GM10248 (cell line): Measurements from ENCODE around the gene UGT1A9.

ENCODE experiments used
- CTCF ChIA-PET: fragments of 300-600 bp; sonication (Branson Sonifier 250); formaldehyde crosslinking; extraction: SDS; loops from one replicate; lab custom pipeline; 2021; ENCODE audit warnings: antibody characterized with exemption; lab: Yijun Ruan, JAX
- POLR2A ChIA-PET: fragments of 350-650 bp; sonication (Branson Sonifier 250); formaldehyde crosslinking; extraction: SDS; loops from one replicate; lab custom pipeline; 2020; ENCODE audit warnings: antibody characterized with exemption; lab: Yijun Ruan, JAX
- DNase-seq: peaks from one replicate; pipeline ENCODE4 v3.0.0; 2012; ENCODE audit errors: extremely low spot score
- TF ChIP-seq, protein P1 (sequence below): IDR thresholded peaks from 2 replicates; pipeline ENCODE4 v1.5.1; 2012; ENCODE audit warnings: mild to moderate bottlenecking, low read depth; ENCODE audit errors: extremely low read depth, missing control alignments, control extremely low read depth

The UGT1A9 gene

DNA sequence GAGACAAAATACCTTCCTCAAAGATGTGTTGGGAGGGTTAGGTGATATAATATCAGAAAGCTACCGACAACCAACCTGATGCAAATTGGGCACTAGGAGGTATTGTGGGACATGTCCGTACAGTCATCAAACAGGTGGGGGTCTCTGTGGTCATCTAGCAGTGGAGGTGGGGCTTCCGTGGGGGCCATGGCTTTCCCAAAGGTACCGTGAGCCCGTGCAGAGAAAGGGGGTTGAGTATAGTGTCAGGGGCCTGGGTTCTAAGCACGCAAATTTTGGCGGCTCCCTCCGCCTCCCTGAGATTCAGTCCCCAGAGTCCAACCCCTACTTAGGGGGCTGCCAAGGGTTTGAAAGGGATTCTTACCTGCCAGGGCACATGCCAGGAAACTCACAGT lies 150.0 kb downstream of the UGT1A9 start:
- ChIA-PET POLR2A (no interaction called here), CTCF (no interaction called here)
- TF ChIP-seq, protein P1, sequence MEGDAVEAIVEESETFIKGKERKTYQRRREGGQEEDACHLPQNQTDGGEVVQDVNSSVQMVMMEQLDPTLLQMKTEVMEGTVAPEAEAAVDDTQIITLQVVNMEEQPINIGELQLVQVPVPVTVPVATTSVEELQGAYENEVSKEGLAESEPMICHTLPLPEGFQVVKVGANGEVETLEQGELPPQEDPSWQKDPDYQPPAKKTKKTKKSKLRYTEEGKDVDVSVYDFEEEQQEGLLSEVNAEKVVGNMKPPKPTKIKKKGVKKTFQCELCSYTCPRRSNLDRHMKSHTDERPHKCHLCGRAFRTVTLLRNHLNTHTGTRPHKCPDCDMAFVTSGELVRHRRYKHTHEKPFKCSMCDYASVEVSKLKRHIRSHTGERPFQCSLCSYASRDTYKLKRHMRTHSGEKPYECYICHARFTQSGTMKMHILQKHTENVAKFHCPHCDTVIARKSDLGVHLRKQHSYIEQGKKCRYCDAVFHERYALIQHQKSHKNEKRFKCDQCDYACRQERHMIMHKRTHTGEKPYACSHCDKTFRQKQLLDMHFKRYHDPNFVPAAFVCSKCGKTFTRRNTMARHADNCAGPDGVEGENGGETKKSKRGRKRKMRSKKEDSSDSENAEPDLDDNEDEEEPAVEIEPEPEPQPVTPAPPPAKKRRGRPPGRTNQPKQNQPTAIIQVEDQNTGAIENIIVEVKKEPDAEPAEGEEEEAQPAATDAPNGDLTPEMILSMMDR, result no peak
- no peak for DNase-seq

DNA sequence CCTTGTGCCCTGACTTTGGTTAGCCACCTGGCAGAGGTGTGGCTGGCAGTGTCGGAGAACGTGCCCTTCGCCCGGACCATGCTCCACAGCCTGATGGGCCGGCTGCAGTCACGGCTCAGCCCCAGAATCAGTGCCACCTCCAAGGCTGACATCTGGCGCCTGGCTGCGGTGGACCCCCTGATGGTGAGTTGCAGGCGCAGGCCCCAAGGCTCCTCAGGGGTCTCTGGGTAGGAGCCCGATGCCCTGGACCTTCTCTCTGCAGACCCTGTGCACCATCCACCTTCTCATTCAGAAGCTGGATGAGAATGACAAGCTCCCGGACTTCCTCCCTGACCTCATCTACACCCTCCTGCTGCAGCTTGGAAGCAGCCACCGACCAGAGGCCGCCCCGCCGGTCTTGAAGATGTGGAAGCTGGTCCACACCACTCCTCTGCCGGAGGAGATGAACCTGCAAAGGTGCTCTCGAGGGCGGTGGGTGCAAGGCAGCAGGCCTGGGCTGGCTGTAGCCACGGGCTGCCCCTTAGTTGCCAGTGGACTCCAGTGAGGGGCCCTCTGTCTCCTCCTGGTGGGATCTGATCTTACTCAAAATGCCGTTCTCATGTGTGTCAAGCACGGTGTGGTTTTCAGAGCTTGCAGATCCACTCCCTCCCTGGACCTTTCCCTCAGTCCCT lies 150.5 kb downstream of the UGT1A9 start:
- ChIA-PET POLR2A (interaction anchor here (0.5 to 0.6 kb wide), 2 partner anchors 421 to 1308 kb away, joined by 3 read pairs; no protein-coding TSS in a partner anchor), CTCF (no interaction called here)
- DNase-seq, result no peak
- TF ChIP-seq, protein P1, result no peak
